ENCODE data around the gene LIX1L.

LIX1L gene

DNA sequence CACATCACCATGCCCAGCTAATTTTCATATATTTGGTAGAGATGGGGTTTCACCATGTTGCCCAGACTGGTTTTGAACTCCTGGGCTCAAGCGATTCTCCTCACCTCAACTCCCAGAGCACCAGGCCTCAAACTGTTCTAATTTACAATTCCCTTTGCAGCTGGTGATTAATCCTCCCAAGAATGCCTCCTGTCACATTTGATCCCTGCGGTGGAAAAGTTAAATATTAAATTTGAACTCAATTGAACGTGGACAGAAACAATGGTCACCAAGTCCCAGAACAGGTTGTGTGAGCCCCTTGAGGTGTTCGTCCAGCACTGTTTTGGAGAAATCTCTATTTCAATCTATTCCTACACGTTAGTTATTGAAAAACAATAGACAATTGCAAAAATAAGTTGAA is 70.2 kb downstream of the LIX1L start:
- H3K9me2 ChIP-seq (replicated peaks; ENCODE audit: low read depth, low read length) = no peaks in the 10 kb centered on the region
- peaks cover 19% of the 10 kb centered on the region for H3K27me3 ChIP-seq (ENCODE audit: insufficient read depth, low read length, poor library complexity, severe bottlenecking)
- H3K36me3 ChIP-seq (ENCODE audit: insufficient read depth, low read length) = no peaks in the 10 kb centered on the region
- TF ChIP-seq, protein P1, sequence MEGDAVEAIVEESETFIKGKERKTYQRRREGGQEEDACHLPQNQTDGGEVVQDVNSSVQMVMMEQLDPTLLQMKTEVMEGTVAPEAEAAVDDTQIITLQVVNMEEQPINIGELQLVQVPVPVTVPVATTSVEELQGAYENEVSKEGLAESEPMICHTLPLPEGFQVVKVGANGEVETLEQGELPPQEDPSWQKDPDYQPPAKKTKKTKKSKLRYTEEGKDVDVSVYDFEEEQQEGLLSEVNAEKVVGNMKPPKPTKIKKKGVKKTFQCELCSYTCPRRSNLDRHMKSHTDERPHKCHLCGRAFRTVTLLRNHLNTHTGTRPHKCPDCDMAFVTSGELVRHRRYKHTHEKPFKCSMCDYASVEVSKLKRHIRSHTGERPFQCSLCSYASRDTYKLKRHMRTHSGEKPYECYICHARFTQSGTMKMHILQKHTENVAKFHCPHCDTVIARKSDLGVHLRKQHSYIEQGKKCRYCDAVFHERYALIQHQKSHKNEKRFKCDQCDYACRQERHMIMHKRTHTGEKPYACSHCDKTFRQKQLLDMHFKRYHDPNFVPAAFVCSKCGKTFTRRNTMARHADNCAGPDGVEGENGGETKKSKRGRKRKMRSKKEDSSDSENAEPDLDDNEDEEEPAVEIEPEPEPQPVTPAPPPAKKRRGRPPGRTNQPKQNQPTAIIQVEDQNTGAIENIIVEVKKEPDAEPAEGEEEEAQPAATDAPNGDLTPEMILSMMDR (conservative IDR thresholded peaks at IDR 0.05; ENCODE audit: low read length) = no peak
- no peak for TF ChIP-seq EZH2phosphoT487 (IDR thresholded peaks at IDR 0.05; ENCODE audit: borderline replicate concordance)
- no peak overlapping the region for H3K4me2 ChIP-seq (ENCODE audit: low read depth, low read length, poor library complexity, severe bottlenecking)
- H3F3A ChIP-seq (ENCODE audit: low read depth) = no peaks in the 10 kb centered on the region
- H3K9me3 ChIP-seq (ENCODE audit: insufficient read depth, low read depth, low read length) = no peaks in the 10 kb centered on the region
- H4K20me1 ChIP-seq (ENCODE audit: insufficient read depth, low read length, poor library complexity, severe bottlenecking) = no peaks in the 10 kb centered on the region
- no peak overlapping the region for H2AFZ ChIP-seq (ENCODE audit: low read length)
- H3K79me2 ChIP-seq (ENCODE audit: insufficient read depth, low read length) = no peaks in the 10 kb centered on the region
- H3K4me3 ChIP-seq (ENCODE audit: low read length, poor library complexity, severe bottlenecking) = no peak overlapping the region
- H3K4me1 ChIP-seq (ENCODE audit: insufficient read depth, low read length, poor library complexity, severe bottlenecking) = peaks cover 5% of the 10 kb centered on the region
- no peak overlapping the region for H3K9ac ChIP-seq (ENCODE audit: low read depth, low read length, poor library complexity, severe bottlenecking)

DNA sequence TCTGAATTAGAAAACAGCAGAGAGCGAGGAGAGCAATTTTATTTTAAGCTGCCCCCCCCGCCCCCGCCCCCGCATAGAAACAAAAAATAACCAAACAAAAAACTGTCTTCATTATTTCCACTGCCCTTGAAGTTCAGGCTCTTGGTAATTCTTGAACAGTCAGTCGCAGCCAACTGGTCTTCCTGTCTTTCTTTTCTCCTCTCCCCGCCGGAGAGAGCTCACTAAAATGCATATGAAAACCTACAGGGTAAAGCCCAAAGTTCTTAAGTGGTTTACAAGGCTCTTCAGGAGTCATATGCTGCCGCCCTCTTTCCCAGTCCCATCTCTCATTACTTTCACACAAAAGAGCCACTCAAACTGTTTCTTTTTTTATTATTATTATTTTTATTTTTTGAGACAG is 71.0 kb downstream of the LIX1L start:
- Histone ChIP-seq H3K36me3 (ENCODE audit: insufficient read depth, low read length) (no peaks in the 10 kb centered on the region), H3K4me3 (ENCODE audit: low read length, poor library complexity, severe bottlenecking) (no peak overlapping the region), H3K9me2 (replicated peaks; ENCODE audit: low read depth, low read length) (no peaks in the 10 kb centered on the region), H3K9me3 (ENCODE audit: insufficient read depth, low read depth, low read length) (no peaks in the 10 kb centered on the region), H3F3A (ENCODE audit: low read depth) (no peaks in the 10 kb centered on the region), H4K20me1 (ENCODE audit: insufficient read depth, low read length, poor library complexity, severe bottlenecking) (no peaks in the 10 kb centered on the region), H3K9ac (ENCODE audit: low read depth, low read length, poor library complexity, severe bottlenecking) (no peak overlapping the region), H3K79me2 (ENCODE audit: insufficient read depth, low read length) (no peaks in the 10 kb centered on the region), H3K4me1 (ENCODE audit: insufficient read depth, low read length, poor library complexity, severe bottlenecking) (peaks cover 5% of the 10 kb centered on the region), H3K4me2 (ENCODE audit: low read depth, low read length, poor library complexity, severe bottlenecking) (no peak overlapping the region), H2AFZ (ENCODE audit: low read length) (no peak overlapping the region), H3K27me3 (ENCODE audit: insufficient read depth, low read length, poor library complexity, severe bottlenecking) (peaks cover 19% of the 10 kb centered on the region)
- TF ChIP-seq, protein P1 (conservative IDR thresholded peaks at IDR 0.05; ENCODE audit: low read length) = no peak
- TF ChIP-seq EZH2phosphoT487 (IDR thresholded peaks at IDR 0.05; ENCODE audit: borderline replicate concordance) = no peak

DNA sequence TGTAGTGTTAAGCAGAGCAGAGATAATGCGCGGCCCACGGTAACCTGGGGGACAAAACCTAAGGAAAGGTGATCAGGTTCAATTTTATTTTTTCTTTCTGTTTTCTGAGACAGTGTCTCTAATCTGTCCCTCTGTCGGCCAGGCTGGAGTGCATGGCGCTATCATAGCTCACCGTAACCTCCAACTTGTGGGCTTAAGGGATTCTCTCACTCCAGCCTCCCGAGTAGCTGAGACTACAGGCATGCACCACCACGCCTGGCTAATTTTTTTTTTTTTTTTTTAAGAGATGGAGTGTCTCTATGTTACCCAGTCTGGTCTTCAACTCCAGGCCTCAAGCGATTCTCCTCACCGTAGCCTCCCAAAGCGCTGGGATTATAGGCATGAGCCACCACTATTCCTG is 71.4 kb downstream of the LIX1L start:
- Histone ChIP-seq H3K4me1 (ENCODE audit: insufficient read depth, low read length, poor library complexity, severe bottlenecking) (peaks cover 5% of the 10 kb centered on the region), H2AFZ (ENCODE audit: low read length) (peak overlapping the region; percentile 97), H3K4me2 (ENCODE audit: low read depth, low read length, poor library complexity, severe bottlenecking) (peak overlapping the region; percentile 63), H3K9me2 (replicated peaks; ENCODE audit: low read depth, low read length) (no peaks in the 10 kb centered on the region), H3K9ac (ENCODE audit: low read depth, low read length, poor library complexity, severe bottlenecking) (no peak overlapping the region), H3K9me3 (ENCODE audit: insufficient read depth, low read depth, low read length) (no peaks in the 10 kb centered on the region), H3F3A (ENCODE audit: low read depth) (no peaks in the 10 kb centered on the region), H3K36me3 (ENCODE audit: insufficient read depth, low read length) (no peaks in the 10 kb centered on the region), H3K4me3 (ENCODE audit: low read length, poor library complexity, severe bottlenecking) (peak overlapping the region; percentile 79), H3K79me2 (ENCODE audit: insufficient read depth, low read length) (no peaks in the 10 kb centered on the region), H3K27me3 (ENCODE audit: insufficient read depth, low read length, poor library complexity, severe bottlenecking) (peaks cover 19% of the 10 kb centered on the region), H4K20me1 (ENCODE audit: insufficient read depth, low read length, poor library complexity, severe bottlenecking) (no peaks in the 10 kb centered on the region)
- TF ChIP-seq, protein P1 (conservative IDR thresholded peaks at IDR 0.05; ENCODE audit: low read length) = no peak
- TF ChIP-seq EZH2phosphoT487 (IDR thresholded peaks at IDR 0.05; ENCODE audit: borderline replicate concordance) = no peak

Measured in Loucy (cell line).